Measurements from ENCODE around the gene LPP. TPM values are rescaled to one million over a fixed set of nuclear protein-coding genes. Genes with fewer than 3 reads are reported as not detected.

Gene LPP
- total and polyA plus RNA-seq, 2 of the 4 experiments (the other 2 are of a cell fraction): 16.0 to 130 TPM

GRCh38 chr3:188523291-188523690 is 369.3 kb downstream of the LPP start:
- H2BK120ac ChIP-seq (ENCODE audit: low read depth, low read length): no peak overlapping the region
- H3K56ac ChIP-seq (ENCODE audit: extremely low read depth, insufficient read depth, low read length): no peak overlapping the region
- no peak overlapping the region for H2BK15ac ChIP-seq (ENCODE audit: low read depth, low read length)
- no peak overlapping the region for H3K23ac ChIP-seq (ENCODE audit: low read depth, low read length)
- H3K14ac ChIP-seq (replicated peaks; ENCODE audit: low read depth, low read length): no peak overlapping the region
- dilution Hi-C loops (cut with HindIII; ENCODE audit: low sequenced_read_pairs, unreplicated experiment): no loop called here
- H3K4me1 ChIP-seq (ENCODE audit: control insufficient read depth, insufficient read depth, low read length): peaks cover 11% of the 10 kb centered on the region
- no peak overlapping the region for H2AK9ac ChIP-seq (replicated peaks; ENCODE audit: low read depth, low read length, poor library complexity)
- no peak overlapping the region for H3K27ac ChIP-seq (ENCODE audit: insufficient read depth, low read length)
- no peak for DNase-seq
- H3K27me3 ChIP-seq (ENCODE audit: control insufficient read depth, insufficient read depth, low read length): no peaks in the 10 kb centered on the region
- no peak overlapping the region for H3K4ac ChIP-seq (ENCODE audit: low read depth, low read length)
- no peak overlapping the region for H3K4me3 ChIP-seq (ENCODE audit: insufficient read depth, low read depth, low read length)
- peaks cover 33 to 73% of the 10 kb centered on the region in 2 experiments for H3K79me1 ChIP-seq (ENCODE audit: low read depth in 1 of 2, low read length in 2 of 2)
- no peak overlapping the region for H4K91ac ChIP-seq (ENCODE audit: insufficient read depth, low read depth, low read length)
- TF ChIP-seq RCOR1 (IDR thresholded peaks at IDR 0.05; ENCODE audit: insufficient replicate concordance, low read length) (no peak), CEBPB (IDR thresholded peaks at IDR 0.05; ENCODE audit: low read depth, low read length) (no peak), NFE2L2 (IDR thresholded peaks at IDR 0.05; ENCODE audit: low read depth, low read length) (no peak), RAD21 (IDR thresholded peaks at IDR 0.05; ENCODE audit: low read length) (no peak), USF2 (IDR thresholded peaks at IDR 0.05; ENCODE audit: low read depth, low read length) (no peak), ELK1 (IDR thresholded peaks at IDR 0.05; ENCODE audit: borderline replicate concordance, low read depth, low read length) (no peak), RFX5 (IDR thresholded peaks at IDR 0.05; ENCODE audit: low read depth, low read length) (no peak), FOS (IDR thresholded peaks at IDR 0.05; ENCODE audit: low read depth, low read length) (no peak), BHLHE40 (IDR thresholded peaks at IDR 0.05; ENCODE audit: low read depth, low read length) (no peak), MAZ (IDR thresholded peaks at IDR 0.05; ENCODE audit: borderline replicate concordance, low read depth, low read length) (no peak), CTCF (conservative IDR thresholded peaks at IDR 0.05; ENCODE audit: low read depth, low read length) (no peak), CHD1 (IDR thresholded peaks at IDR 0.05; ENCODE audit: low read depth, low read length) (no peak), POLR2A (IDR thresholded peaks at IDR 0.05; ENCODE audit: low read depth, low read length) (no peak), MXI1 (IDR thresholded peaks at IDR 0.05; ENCODE audit: borderline replicate concordance, low read depth, low read length) (no peak), SMC3 (IDR thresholded peaks at IDR 0.05; ENCODE audit: low read depth, low read length) (no peak), MAFK (IDR thresholded peaks at IDR 0.05; ENCODE audit: low read depth, low read length) (no peak)
- no peak overlapping the region for H4K5ac ChIP-seq (ENCODE audit: low read depth, low read length)
- no TSS peak for BruUV-seq (replicated peaks)
- ChIA-PET CTCF (no interaction called here), POLR2A (ENCODE audit: unreplicated experiment) (no interaction called here)
- intact Hi-C loops (cut with micrococcal nuclease): no loop called here
- H2AFZ ChIP-seq (replicated peaks; ENCODE audit: low read length, poor library complexity): no peak overlapping the region
- in situ Hi-C loops (cut with MboI; ENCODE audit: low sequenced_read_pairs): no loop called here
- H3K9me3 ChIP-seq (ENCODE audit: control insufficient read depth, insufficient read depth, low read length): no peaks in the 10 kb centered on the region
- H3K18ac ChIP-seq (ENCODE audit: low read depth, low read length): no peak overlapping the region
- H4K8ac ChIP-seq (ENCODE audit: low read depth in 2 of 2, low read length in 2 of 2): no peak overlapping the region
- ATAC-seq (ENCODE audit: low read depth): no peak
- no peak overlapping the region for H2AK5ac ChIP-seq (ENCODE audit: low read depth, low read length)
- H3K36me3 ChIP-seq (ENCODE audit: control insufficient read depth, insufficient read depth, low read length): peaks cover 13% of the 10 kb centered on the region
- 0 out of 2 replicates have a peak overlapping the region, but pooled peaks have one; percentile 44 for H2BK20ac ChIP-seq (ENCODE audit: low read depth, low read length)
- H3K9ac ChIP-seq (ENCODE audit: low read depth, low read length): no peak overlapping the region
- no peak overlapping the region for H3K4me2 ChIP-seq (ENCODE audit: low read depth, low read length)
- WGBS, 2 experiments (ENCODE audit: extremely low coverage in 2 of 2, insufficient read length in 1 of 2): no CpG with 5 or more reads among the region's 5 CpGs
- peaks cover 3% of the 10 kb centered on the region; the same call in 1 of the 2 replicates for H4K20me1 ChIP-seq (ENCODE audit: insufficient read depth, low read length)
- no peak overlapping the region for H2BK5ac ChIP-seq (ENCODE audit: low read depth, low read length, poor library complexity, severe bottlenecking)
- peaks cover 14% of the 10 kb centered on the region for H3K9me1 ChIP-seq (ENCODE audit: insufficient read depth, low read length)
